Activated CD8-positive, alpha-beta T cell treated with anti-CD3 and anti-CD28 coated beads for 36 hours (primary cell): ENCODE results near the gene DOCK4. TPM values are rescaled to one million over a fixed set of nuclear protein-coding genes. Genes with fewer than 3 reads are reported as not detected.

Source experiments
- ATAC-seq: fragments of 200-7000 bp; cut with Tn5 transposase; one replicate; pipeline ENCODE4 v1.10.0; 2021; ENCODE audit warnings: mild to moderate bottlenecking, moderate library complexity
- CTCF ChIA-PET: fragments of 350-600 bp; sonication (Branson Sonifier 250); formaldehyde crosslinking; loops from one replicate; lab custom pipeline; 2021; ENCODE audit warnings: antibody characterized with exemption; lab: Charles Lee
- POLR2A ChIA-PET: fragments of 350-600 bp; sonication (Branson Sonifier 250); formaldehyde crosslinking; loops from one replicate; lab custom pipeline; 2021; ENCODE audit warnings: antibody characterized with exemption; lab: Charles Lee
- DNase-seq: peaks from one replicate; pipeline ENCODE4 v3.0.0-alpha.2; 2020
- H3K27ac Mint-ChIP-seq: one replicate; pipeline ENCODE4 v1.8.0; 2021; ENCODE audit warnings: mild to moderate bottlenecking, mixed read lengths
- H3K27me3 Mint-ChIP-seq: one replicate; pipeline ENCODE4 v1.8.0; 2021; ENCODE audit warnings: mixed read lengths
- H3K36me3 Mint-ChIP-seq: one replicate; pipeline ENCODE4 v1.8.0; 2021; ENCODE audit warnings: low read depth, mixed read lengths
- H3K4me1 Mint-ChIP-seq: one replicate; pipeline ENCODE4 v1.8.0; 2021; ENCODE audit warnings: low read depth, mixed read lengths
- H3K4me3 Mint-ChIP-seq: one replicate; pipeline ENCODE4 v1.8.0; 2021; ENCODE audit warnings: mild to moderate bottlenecking, moderate library complexity, mixed read lengths
- H3K9me3 Mint-ChIP-seq: one replicate; pipeline ENCODE4 v1.8.0; 2021; ENCODE audit warnings: mixed read lengths
- intact Hi-C: fragments of 100-400 bp; cut with micrococcal nuclease; formaldehyde crosslinking; loops from one replicate; pipeline ENCODE4 v1.10.0; 2022
- total RNA-seq, 2 experiments: library from RNA; stranded (reverse); gene quantifications; one replicate each; pipeline ENCODE4 v1.2.3, GENCODE V29; 2021
- TF ChIP-seq, protein P1 (sequence below): fragments of 200-600 bp; IDR thresholded peaks from one replicate; pipeline ENCODE4 v1.8.0; 2022; ENCODE audit warnings: antibody characterized with exemption, mild to moderate bottlenecking

Gene DOCK4
- total RNA-seq, 2 experiments from 2014 or later, result 0.31 to 0.32 TPM

GRCh38 chr7:112064627-112065385 lies 141.4 kb downstream of the DOCK4 start:
- POLR2A ChIA-PET, result interaction anchor here (0.6 kb wide), 1 partner anchor 1933 kb away, joined by 3 read pairs; no protein-coding TSS in a partner anchor
- no peaks in the 10 kb centered on the region for H3K36me3 Mint-ChIP-seq

GRCh38 chr7:112063974-112064373 lies 142.2 kb downstream of the DOCK4 start:
- ChIA-PET POLR2A (no interaction called here), CTCF (interaction anchor here (1.2 kb wide), 1 partner anchor 9 kb away, joined by 3 read pairs; no protein-coding TSS in a partner anchor)
- peaks cover 1% of the 10 kb centered on the region for H3K27me3 Mint-ChIP-seq
- ATAC-seq (no peak), DNase-seq (no peak)
- no peaks in the 10 kb centered on the region for H3K4me1 Mint-ChIP-seq
- H3K36me3 Mint-ChIP-seq, result no peaks in the 10 kb centered on the region
- no peak overlapping the region for H3K27ac Mint-ChIP-seq
- no peaks in the 10 kb centered on the region for H3K9me3 Mint-ChIP-seq
- TF ChIP-seq, protein P1, sequence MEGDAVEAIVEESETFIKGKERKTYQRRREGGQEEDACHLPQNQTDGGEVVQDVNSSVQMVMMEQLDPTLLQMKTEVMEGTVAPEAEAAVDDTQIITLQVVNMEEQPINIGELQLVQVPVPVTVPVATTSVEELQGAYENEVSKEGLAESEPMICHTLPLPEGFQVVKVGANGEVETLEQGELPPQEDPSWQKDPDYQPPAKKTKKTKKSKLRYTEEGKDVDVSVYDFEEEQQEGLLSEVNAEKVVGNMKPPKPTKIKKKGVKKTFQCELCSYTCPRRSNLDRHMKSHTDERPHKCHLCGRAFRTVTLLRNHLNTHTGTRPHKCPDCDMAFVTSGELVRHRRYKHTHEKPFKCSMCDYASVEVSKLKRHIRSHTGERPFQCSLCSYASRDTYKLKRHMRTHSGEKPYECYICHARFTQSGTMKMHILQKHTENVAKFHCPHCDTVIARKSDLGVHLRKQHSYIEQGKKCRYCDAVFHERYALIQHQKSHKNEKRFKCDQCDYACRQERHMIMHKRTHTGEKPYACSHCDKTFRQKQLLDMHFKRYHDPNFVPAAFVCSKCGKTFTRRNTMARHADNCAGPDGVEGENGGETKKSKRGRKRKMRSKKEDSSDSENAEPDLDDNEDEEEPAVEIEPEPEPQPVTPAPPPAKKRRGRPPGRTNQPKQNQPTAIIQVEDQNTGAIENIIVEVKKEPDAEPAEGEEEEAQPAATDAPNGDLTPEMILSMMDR, result no peak
- intact Hi-C loops, result no loop called here
- no peak overlapping the region for H3K4me3 Mint-ChIP-seq

More at GRCh38 chr7:112064627-112065385, 141.4 kb downstream of the DOCK4 start:
- DNase-seq, result no peak
- H3K27me3 Mint-ChIP-seq, result peaks cover 1% of the 10 kb centered on the region
- no peaks in the 10 kb centered on the region for H3K9me3 Mint-ChIP-seq
- TF ChIP-seq, protein P1, result no peak
- no peaks in the 10 kb centered on the region for H3K4me1 Mint-ChIP-seq
- H3K27ac Mint-ChIP-seq, result no peak overlapping the region
- ATAC-seq, result no peak
- intact Hi-C loops, result no loop called here
- CTCF ChIA-PET, result interaction anchor here (1.0 to 1.2 kb wide), 3 partner anchors 9 to 21 kb away, joined by 3 read pairs; no protein-coding TSS in a partner anchor
- H3K4me3 Mint-ChIP-seq, result no peak overlapping the region

DNA sequence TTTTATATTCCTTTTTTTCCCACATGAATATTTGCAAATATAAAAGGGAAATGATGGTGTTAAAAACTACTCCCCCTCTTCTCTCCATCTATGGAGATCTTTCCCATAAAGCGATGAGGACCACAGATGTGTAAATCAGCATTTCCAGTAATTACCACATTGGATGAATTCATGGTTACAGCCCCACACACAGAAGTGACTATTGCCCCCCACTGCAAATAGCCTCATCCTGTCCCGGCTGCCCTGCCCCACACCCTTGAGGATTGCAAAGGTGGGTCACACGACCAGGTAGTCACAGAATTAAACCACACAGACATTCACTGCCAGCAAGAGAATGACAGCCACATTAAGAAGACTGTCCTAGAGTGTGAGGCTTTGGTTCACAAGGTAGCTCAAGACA lies 145.1 kb downstream of the DOCK4 start:
- TF ChIP-seq, protein P1, result no peak
- H3K27ac Mint-ChIP-seq, result no peak overlapping the region
- DNase-seq (no peak), ATAC-seq (no peak)
- peaks cover 2% of the 10 kb centered on the region for H3K4me1 Mint-ChIP-seq
- H3K27me3 Mint-ChIP-seq, result peaks cover 3% of the 10 kb centered on the region
- H3K9me3 Mint-ChIP-seq, result no peaks in the 10 kb centered on the region
- POLR2A ChIA-PET, result no interaction called here
- CTCF ChIA-PET, result no interaction called here
- no peaks in the 10 kb centered on the region for H3K36me3 Mint-ChIP-seq
- intact Hi-C loops, result no loop called here
- H3K4me3 Mint-ChIP-seq, result no peak overlapping the region

DNA sequence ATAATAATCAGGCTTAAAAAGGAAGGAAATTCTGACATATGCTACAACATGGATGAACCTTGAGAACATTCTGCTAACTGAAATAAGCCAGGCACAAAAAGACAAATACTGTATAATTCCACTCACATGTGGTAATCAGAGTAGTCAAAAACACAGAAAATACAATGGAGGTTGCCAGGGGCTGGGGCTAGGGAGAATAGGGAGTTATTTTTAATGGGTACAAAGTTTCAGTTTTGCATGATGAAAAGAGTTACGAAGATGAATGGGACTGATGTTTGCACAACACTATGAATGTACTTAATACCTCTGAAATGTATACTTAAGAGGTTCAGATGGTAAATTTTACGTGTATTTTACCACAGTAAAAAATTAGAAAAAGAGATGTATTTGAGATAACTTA lies 145.6 kb downstream of the DOCK4 start:
- intact Hi-C loops, result no loop called here
- CTCF ChIA-PET, result no interaction called here
- no peaks in the 10 kb centered on the region for H3K36me3 Mint-ChIP-seq
- POLR2A ChIA-PET, result no interaction called here
- H3K9me3 Mint-ChIP-seq, result no peaks in the 10 kb centered on the region
- no peak for DNase-seq
- peaks cover 2% of the 10 kb centered on the region for H3K4me1 Mint-ChIP-seq
- H3K27me3 Mint-ChIP-seq, result peaks cover 3% of the 10 kb centered on the region
- no peak for ATAC-seq
- TF ChIP-seq, protein P1, result no peak
- no peak overlapping the region for H3K4me3 Mint-ChIP-seq
- no peak overlapping the region for H3K27ac Mint-ChIP-seq

- Mint-ChIP-seq H3K4me1 (peaks cover 2% of the 10 kb centered on the region), H3K4me3 (no peak overlapping the region), H3K9me3 (no peaks in the 10 kb centered on the region), H3K36me3 (no peaks in the 10 kb centered on the region), H3K27me3 (peaks cover 3% of the 10 kb centered on the region), H3K27ac (no peak overlapping the region)
- TF ChIP-seq, protein P1, result no peak
- intact Hi-C loops, result no loop called here
- DNase-seq, result no peak
- ATAC-seq, result no peak
- ChIA-PET CTCF (no interaction called here), POLR2A (no interaction called here)
Observed at GRCh38 chr7:112059675-112060074, 146.5 kb downstream of the DOCK4 start.
